Measurements from ENCODE around the gene LZTR1.

Gene LZTR1

GRCh38 chr22:21016644-21017420 is 34.7 kb downstream of the LZTR1 start:
- no peak for DNase-seq

DNA sequence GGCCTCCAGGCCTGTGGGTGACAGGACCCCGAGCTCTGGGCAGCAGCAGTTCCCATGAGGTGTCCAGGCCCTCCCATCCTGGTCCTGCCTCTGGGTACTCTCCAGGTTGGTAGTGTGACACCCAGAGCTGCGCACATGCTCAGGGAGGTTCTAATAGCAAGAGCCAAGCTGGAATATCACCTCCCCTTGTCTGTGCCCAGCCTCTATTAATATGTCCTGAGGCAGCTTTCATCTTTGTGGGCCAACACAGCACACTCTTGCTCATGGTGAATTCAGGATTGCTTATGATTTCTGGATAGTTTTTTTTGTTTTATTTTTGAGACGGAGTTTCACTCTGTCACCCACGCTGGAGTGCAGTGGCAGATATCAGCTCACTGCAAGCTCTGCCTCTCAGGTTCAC is 36.2 kb downstream of the LZTR1 start:
- no peak for DNase-seq

- DNase-seq, result no peak
Observed at GRCh38 chr22:21020802-21021429, 38.8 kb downstream of the LZTR1 start.

DNA sequence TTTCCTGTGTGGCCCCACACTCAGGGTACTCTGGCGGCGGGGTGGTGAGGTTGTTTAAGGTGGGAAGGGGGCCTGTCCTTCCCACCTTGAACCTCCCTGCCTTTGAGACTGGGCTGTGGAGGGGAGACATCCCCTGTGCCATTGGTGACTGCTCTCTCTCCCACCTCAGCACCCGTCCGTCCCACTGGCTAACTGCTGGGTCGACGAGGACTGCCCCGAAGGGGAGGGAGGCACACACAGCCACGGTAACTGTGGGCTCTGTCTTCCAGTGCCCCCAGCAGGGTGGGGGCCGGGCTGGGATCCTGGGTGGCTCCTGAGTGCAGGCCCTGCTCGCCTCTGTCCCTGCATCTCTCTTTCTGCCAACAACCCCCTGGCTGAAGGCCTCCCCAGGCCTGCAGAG is 40.4 kb downstream of the LZTR1 start:
- DNase-seq, result no peak

DNA sequence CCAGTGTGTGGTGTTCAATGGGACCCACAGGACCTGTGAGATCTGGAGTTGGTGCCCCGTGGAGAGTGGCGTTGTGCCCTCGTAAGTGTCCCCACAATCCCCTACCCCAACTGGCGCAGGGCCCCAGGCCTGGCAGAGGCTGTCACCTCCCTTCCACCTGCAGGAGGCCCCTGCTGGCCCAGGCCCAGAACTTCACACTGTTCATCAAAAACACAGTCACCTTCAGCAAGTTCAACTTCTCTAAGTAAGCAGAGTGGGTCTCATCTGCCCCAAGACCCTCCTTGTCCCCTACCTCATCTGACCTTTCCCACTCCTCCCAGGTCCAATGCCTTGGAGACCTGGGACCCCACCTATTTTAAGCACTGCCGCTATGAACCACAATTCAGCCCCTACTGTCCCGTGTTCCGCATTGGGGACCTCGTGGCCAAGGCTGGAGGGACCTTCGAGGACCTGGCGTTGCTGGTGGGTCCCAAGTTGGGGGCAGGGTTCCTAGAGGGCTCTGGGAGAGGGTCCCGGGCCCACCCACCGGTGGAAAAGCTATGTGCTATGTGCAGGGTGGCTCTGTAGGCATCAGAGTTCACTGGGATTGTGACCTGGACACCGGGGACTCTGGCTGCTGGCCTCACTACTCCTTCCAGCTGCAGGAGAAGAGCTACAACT is 41.0 kb downstream of the LZTR1 start:
- no peak for DNase-seq

DNA sequence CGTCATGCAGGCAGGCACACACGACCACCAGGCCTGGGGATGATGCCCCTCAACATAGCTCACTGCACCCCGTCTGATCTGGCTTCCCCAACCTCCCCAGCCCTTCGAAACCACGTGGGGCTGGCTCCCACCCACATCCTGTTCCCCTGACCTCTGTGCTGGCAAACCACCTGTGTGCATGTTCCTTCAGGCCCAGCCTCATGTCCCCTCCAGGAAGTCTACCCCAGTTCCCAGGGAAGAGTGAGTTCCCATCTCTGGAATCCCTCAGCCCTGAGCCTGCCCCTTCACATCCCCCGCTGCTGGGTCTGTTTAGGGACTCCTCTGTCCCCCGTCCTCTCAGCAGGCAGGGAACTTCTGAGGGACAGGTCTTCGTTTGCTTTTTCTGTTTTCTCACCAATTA is 43.2 kb downstream of the LZTR1 start:
- no peak for DNase-seq

DNA sequence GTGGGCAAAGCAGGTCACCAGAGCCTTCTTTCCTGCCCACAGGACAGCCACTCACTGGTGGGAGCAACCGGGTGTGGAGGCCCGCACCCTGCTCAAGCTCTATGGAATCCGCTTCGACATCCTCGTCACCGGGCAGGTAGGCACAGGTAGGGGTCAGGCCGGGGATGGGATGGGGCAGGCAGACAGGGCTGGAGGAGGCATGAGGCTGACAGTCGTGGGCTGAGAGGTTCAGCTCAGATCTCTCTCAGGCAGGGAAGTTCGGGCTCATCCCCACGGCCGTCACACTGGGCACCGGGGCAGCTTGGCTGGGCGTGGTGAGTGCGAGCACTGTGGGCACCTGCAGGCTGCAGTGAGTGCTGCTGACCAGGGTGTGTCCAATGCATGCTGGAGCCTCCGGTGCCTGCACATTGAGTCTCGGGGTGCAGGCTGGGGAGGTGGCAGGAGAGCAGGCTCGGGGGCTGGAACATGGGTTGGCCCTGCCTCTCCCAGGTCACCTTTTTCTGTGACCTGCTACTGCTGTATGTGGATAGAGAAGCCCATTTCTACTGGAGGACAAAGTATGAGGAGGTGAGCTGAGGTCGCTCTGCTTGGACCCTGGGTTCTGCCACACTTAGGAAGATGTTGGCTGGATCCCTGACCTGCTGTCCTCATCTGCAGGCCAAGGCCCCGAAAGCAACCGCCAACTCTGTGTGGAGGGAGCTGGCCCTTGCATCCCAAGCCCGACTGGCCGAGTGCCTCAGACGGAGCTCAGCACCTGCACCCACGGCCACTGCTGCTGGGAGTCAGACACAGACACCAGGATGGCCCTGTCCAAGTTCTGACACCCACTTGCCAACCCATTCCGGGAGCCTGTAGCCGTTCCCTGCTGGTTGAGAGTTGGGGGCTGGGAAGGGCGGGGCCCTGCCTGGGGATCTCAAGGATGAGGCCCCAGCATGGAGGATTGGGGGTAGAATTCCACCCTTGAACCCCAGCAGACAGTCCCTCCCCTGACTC is 44.0 kb downstream of the LZTR1 start:
- no peak for DNase-seq

DNA sequence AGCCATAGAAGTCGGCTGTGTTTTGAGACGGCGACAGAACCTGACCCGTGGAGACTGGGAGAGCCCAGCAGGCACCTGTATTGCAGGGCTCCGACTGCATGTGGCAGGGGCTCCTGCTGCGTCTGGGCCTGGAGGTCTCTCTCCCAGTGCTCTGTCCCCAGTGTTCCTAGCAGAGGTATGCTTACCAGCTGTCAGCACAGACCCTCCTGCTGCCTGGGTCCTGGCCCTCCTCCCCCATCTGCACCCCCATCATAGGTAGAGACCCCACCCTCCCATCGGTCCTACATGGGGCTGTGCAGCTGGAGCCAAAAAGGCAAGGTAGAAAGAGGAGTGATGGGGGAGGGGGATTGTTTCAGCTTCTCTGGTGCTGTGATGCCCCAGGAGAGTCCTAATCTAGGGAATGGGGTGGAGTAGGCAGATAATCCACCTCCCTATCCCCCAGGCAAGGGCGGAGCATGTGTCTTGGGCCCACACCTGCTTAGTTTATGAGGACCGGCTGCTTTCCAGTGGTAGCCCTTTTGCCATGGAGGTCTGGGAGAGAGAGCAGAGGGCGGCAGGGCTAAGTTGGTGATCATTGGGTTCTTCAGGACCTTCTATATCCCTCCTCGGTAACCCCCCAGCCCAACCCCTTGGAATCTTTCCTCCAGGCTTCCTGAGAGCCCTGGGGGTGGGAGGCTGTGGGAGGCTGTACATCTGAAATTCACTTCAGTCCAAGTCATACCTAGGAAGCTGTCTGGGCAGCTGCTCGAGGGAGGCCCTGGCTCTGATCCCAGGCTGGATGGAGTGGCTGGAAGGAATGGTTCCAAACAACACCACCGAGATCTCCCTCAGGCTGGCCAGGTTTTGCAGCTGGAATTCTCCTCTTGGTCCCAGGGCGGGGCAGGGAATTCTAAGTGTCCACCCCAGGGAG is 44.9 kb downstream of the LZTR1 start:
- DNase-seq, result no peak

- DNase-seq, result no peak
Observed at GRCh38 chr22:21028277-21029251, 46.5 kb downstream of the LZTR1 start.

DNA sequence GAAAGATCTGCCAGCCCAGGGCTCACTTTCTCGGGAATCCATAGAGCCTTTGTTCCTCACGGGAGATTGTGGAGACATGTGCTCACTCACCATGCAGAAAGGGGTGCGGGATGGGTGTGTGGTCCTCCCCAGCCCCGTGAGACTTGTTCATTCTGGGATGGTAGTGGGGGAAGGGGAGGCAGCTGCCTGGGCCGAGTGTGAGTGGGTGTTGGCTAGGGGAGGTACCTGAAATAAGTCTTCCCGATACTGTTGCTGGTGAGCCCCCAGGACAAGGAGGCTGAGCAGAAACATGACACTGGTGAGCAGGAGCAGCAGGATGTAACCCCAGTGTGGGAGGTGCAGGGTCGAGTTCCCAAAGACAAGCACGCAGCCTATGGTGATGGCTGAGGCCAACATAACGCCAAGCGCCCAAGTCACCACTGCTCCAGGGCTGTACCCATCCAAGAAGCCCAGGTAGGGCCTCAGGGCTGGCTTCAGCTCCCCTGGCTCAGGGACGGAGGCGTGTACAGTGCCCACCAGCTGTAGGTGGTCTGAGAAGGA is 47.5 kb downstream of the LZTR1 start:
- DNase-seq, result no peak

DNA sequence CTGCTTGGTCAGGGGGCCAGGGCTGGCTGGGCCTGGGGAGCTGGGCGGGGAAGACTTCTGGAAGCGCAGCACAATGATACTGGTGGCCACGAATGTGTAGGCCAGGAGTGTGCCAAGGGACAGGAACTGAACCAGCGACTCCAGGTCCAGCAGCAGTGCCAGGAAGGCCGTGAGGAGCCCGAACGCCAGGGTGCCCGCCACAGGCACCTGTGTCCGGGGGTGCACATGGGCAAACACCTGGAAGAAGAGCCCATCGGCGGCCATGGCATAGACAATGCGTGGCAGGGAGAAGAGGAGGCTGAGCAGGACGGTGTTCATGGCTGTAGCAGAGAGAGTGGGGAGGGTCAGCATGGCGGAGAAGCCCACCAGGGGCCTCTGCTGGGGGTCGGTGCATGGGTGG is 47.9 kb downstream of the LZTR1 start:
- no peak for DNase-seq

GRCh38 chr22:21030621-21031544 is 48.8 kb downstream of the LZTR1 start:
- no peak for DNase-seq

GRCh38 chr22:21031545-21032036 is 49.5 kb downstream of the LZTR1 start:
- no peak for DNase-seq

DNA sequence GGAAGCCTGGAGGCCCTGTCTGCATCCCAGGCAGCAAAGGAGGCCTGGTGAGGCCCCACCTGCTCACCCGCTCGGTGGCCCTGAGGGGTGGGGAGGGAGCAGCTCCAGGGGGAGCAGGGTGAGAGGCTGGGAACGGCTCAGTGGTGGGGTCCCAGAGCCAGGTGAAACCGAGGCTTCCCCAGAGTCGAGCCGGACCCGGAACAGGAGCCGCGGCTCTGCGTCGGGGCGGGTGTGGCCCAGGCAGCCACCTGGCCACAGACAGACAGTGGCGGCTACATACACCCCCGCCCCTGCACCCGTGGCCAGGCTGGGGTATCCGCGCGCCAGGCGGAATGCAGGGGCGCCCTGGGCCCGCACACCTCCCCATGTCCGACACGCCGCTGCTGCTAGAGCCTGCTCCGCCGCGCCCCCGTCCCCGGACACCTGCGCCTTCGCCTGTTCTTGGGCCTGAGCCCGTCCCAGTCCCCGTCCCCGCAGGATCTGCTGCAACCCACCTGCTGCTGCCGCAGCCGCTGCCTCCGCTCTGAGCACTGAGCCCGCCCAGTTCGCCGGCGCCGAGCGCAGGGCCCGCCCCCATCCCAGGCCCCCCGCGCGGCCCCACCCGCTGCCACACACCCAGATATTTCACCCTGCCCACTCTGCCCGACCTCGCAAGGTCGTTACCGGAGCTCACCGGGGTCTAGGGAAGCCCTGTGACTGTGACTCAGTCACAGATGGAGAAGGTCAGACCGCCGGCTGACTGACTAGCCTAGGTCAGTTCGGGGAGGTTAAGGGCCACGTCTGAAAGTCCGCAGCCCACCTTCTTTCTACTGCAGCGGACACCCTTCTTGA is 50.2 kb downstream of the LZTR1 start, which contains the start of gene SLC7A4:
TSS of gene SLC7A4 (minus strand) at position 525 of the 831 bp plus-strand sequence. CDS start 749 bp downstream, outside the sequence.
- DNase-seq, result no peak

DNA sequence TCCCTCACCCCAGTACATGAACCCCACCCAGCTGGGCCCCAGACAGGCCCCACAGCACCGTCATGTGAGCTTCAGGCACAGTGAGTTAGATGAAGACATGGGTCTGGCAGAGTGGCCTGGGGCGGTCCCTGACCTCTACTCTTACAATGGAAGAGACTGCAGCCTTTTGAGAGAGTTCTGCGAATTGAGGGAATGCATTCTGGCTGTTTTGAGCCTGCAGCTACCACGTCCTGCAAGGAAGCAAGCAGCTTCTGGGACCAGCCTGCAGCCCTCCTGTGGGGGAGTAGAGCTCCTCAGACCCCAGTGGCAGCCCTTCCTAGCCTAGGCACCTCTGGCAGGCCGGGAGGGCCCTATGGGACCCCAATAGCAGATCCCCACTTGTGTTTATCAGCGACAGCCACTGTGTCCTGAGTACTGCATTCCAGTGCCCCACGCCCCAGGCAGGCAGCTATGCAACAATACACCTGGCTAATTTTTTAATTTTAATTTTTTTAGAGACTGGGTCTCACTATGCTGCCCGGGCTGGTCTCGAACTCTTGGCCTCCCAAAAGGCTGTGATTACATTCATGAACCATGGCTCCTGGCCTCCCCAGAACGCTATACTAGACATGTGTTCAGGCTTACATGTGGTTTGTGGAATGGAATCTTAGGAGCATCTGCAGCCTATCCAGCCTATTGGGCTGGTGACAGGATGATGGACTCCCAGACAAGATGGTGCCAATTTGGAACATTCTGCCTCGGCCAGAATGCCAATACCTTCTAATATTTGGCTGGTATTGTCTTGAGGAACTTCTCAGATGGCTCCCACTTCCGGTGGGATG is 51.0 kb downstream of the LZTR1 start:
- DNase-seq, result no peak

GRCh38 chr22:21033895-21034294 is 51.8 kb downstream of the LZTR1 start:
- DNase-seq, result no peak

DNA sequence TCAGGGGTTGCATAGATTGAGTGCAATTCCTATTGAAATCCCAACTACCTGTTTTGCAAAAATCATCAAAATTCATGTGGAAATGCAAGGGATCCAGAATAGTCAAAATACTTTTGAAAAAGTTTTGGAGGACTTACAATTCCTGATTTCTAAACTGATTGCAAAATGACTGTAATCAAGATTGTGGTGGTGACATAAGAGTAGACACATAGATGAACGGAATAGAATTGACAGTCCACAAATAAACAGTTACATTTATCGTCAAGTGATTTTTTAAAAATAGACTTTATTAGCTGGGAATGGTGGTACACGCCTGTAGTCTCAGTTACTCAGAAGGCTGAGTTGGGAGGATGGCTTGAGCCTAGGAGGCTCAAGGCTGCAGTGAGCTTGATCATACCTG is 52.9 kb downstream of the LZTR1 start:
- DNase-seq, result no peak

All from hippocampal formation (tissue), 2 donors.